GM18505 (cell line): ENCODE measurements around the gene PRKAG2.

Experiments used
- ATAC-seq: cut with Tn5 transposase; IDR thresholded peaks from one replicate; pipeline ENCODE4 v1.9.1; 2021; ENCODE audit not compliant: unreplicated experiment
- POLR2A ChIP-seq: IDR thresholded peaks from 4 replicates; pipeline ENCODE4 v1.6.1; 2011; ENCODE audit warnings: borderline replicate concordance; ENCODE audit not compliant: insufficient read depth, insufficient read length; ENCODE audit errors: extremely low read depth

PRKAG2 gene

GRCh38 chr7:151726652-151727578 is 150.0 kb downstream of the PRKAG2 start:
- ATAC-seq: no peak
- no peak for TF ChIP-seq POLR2A

- TF ChIP-seq POLR2A: no peak
- no peak for ATAC-seq
These were observed 150.9 kb downstream of the PRKAG2 start for GRCh38 chr7:151725844-151726651.

GRCh38 chr7:151724920-151725584 is 151.9 kb downstream of the PRKAG2 start:
- ATAC-seq: no peak
- TF ChIP-seq POLR2A: no peak

- ATAC-seq: no peak
- TF ChIP-seq POLR2A: no peak
These were observed 152.5 kb downstream of the PRKAG2 start for GRCh38 chr7:151724250-151724915.

- no peak for TF ChIP-seq POLR2A
- no peak for ATAC-seq
These were observed 153.6 kb downstream of the PRKAG2 start for GRCh38 chr7:151723321-151723720.

- ATAC-seq: no peak
- no peak for TF ChIP-seq POLR2A
These were observed 154.4 kb downstream of the PRKAG2 start for GRCh38 chr7:151722533-151722932.

GRCh38 chr7:151721694-151722093 is 155.2 kb downstream of the PRKAG2 start:
- TF ChIP-seq POLR2A: no peak
- no peak for ATAC-seq

GRCh38 chr7:151721236-151721635 is 155.7 kb downstream of the PRKAG2 start:
- no peak for ATAC-seq
- TF ChIP-seq POLR2A: no peak

- no peak for TF ChIP-seq POLR2A
These were observed 156.6 kb downstream of the PRKAG2 start for GRCh38 chr7:151720280-151720679.

GRCh38 chr7:151719897-151720242 is 157.0 kb downstream of the PRKAG2 start:
- no peak for TF ChIP-seq POLR2A
- ATAC-seq: no peak

More at GRCh38 chr7:151720280-151720679, 156.6 kb downstream of the PRKAG2 start:
- no peak for ATAC-seq

GRCh38 chr7:151719031-151719896 is 157.7 kb downstream of the PRKAG2 start:
- ATAC-seq: no peak
- TF ChIP-seq POLR2A: no peak

GRCh38 chr7:151717918-151718317 is 159.0 kb downstream of the PRKAG2 start:
- ATAC-seq: no peak
- TF ChIP-seq POLR2A: no peak

GRCh38 chr7:151717415-151717814 is 159.5 kb downstream of the PRKAG2 start:
- no peak for TF ChIP-seq POLR2A
- ATAC-seq: no peak

GRCh38 chr7:151716323-151716722 is 160.6 kb downstream of the PRKAG2 start:
- no peak for TF ChIP-seq POLR2A
- no peak for ATAC-seq
